KMS-11 (cell line): ENCODE measurements around the gene RECK.

Experiments used
- H2AFZ ChIP-seq: fragments of 200-600 bp; sonication (generic); 2 replicates; pipeline ENCODE4 v1.6.1; 2016; ENCODE audit warnings: antibody characterized with exemption, mixed run types, low read depth
- H3K27ac ChIP-seq: fragments of 200-600 bp; sonication (generic); 2 replicates; pipeline ENCODE4 v1.6.1; 2016; ENCODE audit warnings: mild to moderate bottlenecking, mixed run types
- H3K27me3 ChIP-seq: fragments of 200-600 bp; sonication (generic); 2 replicates; pipeline ENCODE4 v1.6.1; 2017; ENCODE audit warnings: mild to moderate bottlenecking, low read depth, mixed run types, moderate library complexity; ENCODE audit not compliant: insufficient read depth
- H3K36me3 ChIP-seq: fragments of 200-600 bp; sonication (generic); 2 replicates; pipeline ENCODE4 v1.6.1; 2017; ENCODE audit warnings: mild to moderate bottlenecking, mixed run types; ENCODE audit not compliant: insufficient read depth
- H3K4me1 ChIP-seq: fragments of 200-600 bp; sonication (generic); 2 replicates; pipeline ENCODE4 v1.6.1; 2016; ENCODE audit warnings: mild to moderate bottlenecking, low read depth, mixed run types; ENCODE audit not compliant: poor library complexity, severe bottlenecking
- H3K4me2 ChIP-seq: fragments of 200-600 bp; sonication (generic); 2 replicates; pipeline ENCODE4 v1.7.0; 2016; ENCODE audit warnings: mild to moderate bottlenecking, mixed run types
- H3K4me3 ChIP-seq: fragments of 200-600 bp; sonication (generic); IDR thresholded peaks from 2 replicates; pipeline ENCODE4 v1.6.1; 2017; ENCODE audit warnings: low read depth, low read length, mixed read lengths; ENCODE audit not compliant: insufficient read depth
- H3K79me2 ChIP-seq: fragments of 200-600 bp; sonication (generic); 2 replicates; pipeline ENCODE4 v1.6.1; 2016; ENCODE audit warnings: low read depth, mixed run types; ENCODE audit not compliant: insufficient read depth
- H3K9ac ChIP-seq: fragments of 200-600 bp; sonication (generic); 2 replicates; pipeline ENCODE4 v1.6.1; 2016; ENCODE audit warnings: mild to moderate bottlenecking, mixed run types
- H4K20me1 ChIP-seq: fragments of 200-600 bp; sonication (generic); 2 replicates; pipeline ENCODE4 v1.6.1; 2016; ENCODE audit warnings: mild to moderate bottlenecking, mixed run types; ENCODE audit not compliant: insufficient read depth
- CTCF ChIP-seq: fragments of 200-600 bp; sonication (generic); conservative IDR thresholded peaks from 2 replicates; pipeline ENCODE4 v1.6.1; 2017; ENCODE audit warnings: low read depth, mild to moderate bottlenecking, antibody characterized with exemption, low read length, moderate library complexity, mixed read lengths

RECK gene

DNA sequence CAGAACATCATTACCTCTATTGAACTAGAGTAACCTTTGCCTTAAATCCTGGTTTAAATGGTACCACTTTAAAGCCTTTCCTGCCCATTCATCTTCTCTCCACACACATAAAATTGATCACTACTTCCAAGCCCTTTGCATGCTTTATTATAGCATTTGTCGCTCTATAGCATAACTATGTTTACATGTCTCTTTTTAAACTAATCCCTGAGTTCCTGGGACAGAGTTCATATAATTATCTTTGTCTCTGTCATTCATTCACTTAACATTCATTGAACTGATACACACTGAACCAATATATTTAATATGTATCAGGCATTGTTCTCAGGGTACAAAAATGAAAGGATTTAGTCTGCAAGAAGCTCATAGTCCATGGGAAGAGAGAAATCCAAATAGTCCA, 37.3 kb downstream of the RECK start:
- TF ChIP-seq CTCF = no peak
- Histone ChIP-seq H3K4me1 (no peaks in the 10 kb centered on the region), H3K4me2 (no peak overlapping the region), H4K20me1 (no peaks in the 10 kb centered on the region), H3K27ac (no peak overlapping the region), H3K79me2 (no peaks in the 10 kb centered on the region), H3K27me3 (no peaks in the 10 kb centered on the region), H3K9ac (no peak overlapping the region), H3K36me3 (no peaks in the 10 kb centered on the region), H3K4me3 (no peak overlapping the region), H2AFZ (no peak overlapping the region)

- no peak for TF ChIP-seq CTCF
- no peaks in the 10 kb centered on the region for H3K36me3 ChIP-seq
- H3K27ac ChIP-seq = no peak overlapping the region
- no peaks in the 10 kb centered on the region for H3K4me1 ChIP-seq
- no peak overlapping the region for H3K4me3 ChIP-seq
- no peaks in the 10 kb centered on the region for H4K20me1 ChIP-seq
- H3K4me2 ChIP-seq = no peak overlapping the region
- H3K27me3 ChIP-seq = no peaks in the 10 kb centered on the region
- no peak overlapping the region for H3K9ac ChIP-seq
- no peak overlapping the region for H2AFZ ChIP-seq
- H3K79me2 ChIP-seq = no peaks in the 10 kb centered on the region
Measured at GRCh38 chr9:36074870-36075532, 38.3 kb downstream of the RECK start.

DNA sequence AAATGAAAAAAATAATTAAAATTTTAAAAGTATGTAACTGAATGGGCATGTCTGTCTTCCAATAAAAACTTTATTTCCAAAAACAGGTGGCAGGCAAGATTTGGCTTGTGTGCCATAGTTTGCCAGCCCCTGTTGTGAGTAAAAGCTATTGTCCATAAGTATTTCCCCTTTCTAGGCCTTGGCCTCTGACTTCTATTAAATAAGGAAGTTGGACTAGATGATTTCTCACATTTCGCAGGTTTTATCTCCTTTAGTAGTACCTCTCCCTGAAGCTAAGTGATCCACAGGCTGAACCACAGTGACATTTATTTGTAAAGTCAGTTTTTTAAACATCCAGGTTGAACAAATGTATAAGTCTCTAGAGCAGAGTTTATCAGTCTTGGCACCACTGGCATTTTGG, 41.3 kb downstream of the RECK start:
- Histone ChIP-seq H3K27me3 (no peaks in the 10 kb centered on the region), H3K4me2 (no peak overlapping the region), H4K20me1 (no peaks in the 10 kb centered on the region), H3K9ac (no peak overlapping the region), H2AFZ (no peak overlapping the region), H3K79me2 (no peaks in the 10 kb centered on the region), H3K4me1 (no peaks in the 10 kb centered on the region), H3K4me3 (no peak overlapping the region), H3K27ac (no peak overlapping the region), H3K36me3 (no peaks in the 10 kb centered on the region)
- no peak for TF ChIP-seq CTCF

DNA sequence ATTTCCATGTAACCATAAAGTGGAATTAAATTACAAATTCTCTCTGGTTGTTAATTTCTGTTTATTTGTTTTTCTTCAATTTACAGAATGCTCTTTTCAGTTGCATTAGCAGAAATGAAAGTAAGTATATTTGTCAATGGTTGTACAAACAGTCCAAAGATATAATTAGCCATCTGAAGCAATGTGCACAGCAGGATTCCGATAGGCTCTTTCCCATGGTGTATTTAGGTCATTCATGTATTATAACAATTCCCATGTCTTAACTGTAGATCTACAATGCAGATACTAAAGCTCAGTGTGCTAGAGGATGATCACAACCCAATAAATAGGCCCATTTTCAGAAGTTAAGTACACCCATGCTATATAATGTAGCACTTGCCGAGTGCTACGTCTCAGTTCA, 43.8 kb downstream of the RECK start:
- no peaks in the 10 kb centered on the region for H3K79me2 ChIP-seq
- no peak overlapping the region for H3K4me2 ChIP-seq
- no peak overlapping the region for H3K27ac ChIP-seq
- H2AFZ ChIP-seq = no peak overlapping the region
- no peak overlapping the region for H3K9ac ChIP-seq
- no peaks in the 10 kb centered on the region for H3K27me3 ChIP-seq
- H3K36me3 ChIP-seq = no peaks in the 10 kb centered on the region
- no peaks in the 10 kb centered on the region for H4K20me1 ChIP-seq
- TF ChIP-seq CTCF = no peak
- H3K4me3 ChIP-seq = no peak overlapping the region
- H3K4me1 ChIP-seq = no peaks in the 10 kb centered on the region
